Astrocyte (in vitro differentiated cells and primary cell): ENCODE measurements around the gene PRODH2. TPM values are rescaled to one million over a fixed set of nuclear protein-coding genes. Genes with fewer than 3 reads are reported as not detected.

ENCODE experiments used
- DNase-seq: peaks from one replicate; pipeline ENCODE4 v3.0.0-alpha.2; 2010; ENCODE audit warnings: low read depth
- FAIRE-seq: peaks from 2 replicates; lab custom pipeline; 2011; peaks lifted over from hg19 to GRCh38; lab: Jason Lieb, UNC
- H2AFZ ChIP-seq: 2 replicates; pipeline ENCODE4 v1.6.0; 2012; ENCODE audit warnings: low read depth, low read length, inconsistent platforms
- H3K27ac ChIP-seq: 2 replicates; pipeline ENCODE4 v1.5.1; 2011; ENCODE audit warnings: low read depth, low read length, inconsistent platforms
- H3K27me3 ChIP-seq: 2 replicates; pipeline ENCODE4 v1.6.0; 2011; ENCODE audit warnings: low read length, inconsistent platforms; ENCODE audit not compliant: insufficient read depth
- H3K36me3 ChIP-seq: 2 replicates; pipeline ENCODE4 v1.5.1; 2011; ENCODE audit warnings: low read length, inconsistent platforms; ENCODE audit not compliant: insufficient read depth
- H3K4me1 ChIP-seq: 2 replicates; pipeline ENCODE4 v1.5.1; 2011; ENCODE audit warnings: low read length, inconsistent platforms; ENCODE audit not compliant: insufficient read depth
- H3K4me2 ChIP-seq: 2 replicates; pipeline ENCODE4 v1.6.0; 2012; ENCODE audit warnings: low read length, inconsistent platforms
- H3K4me3 ChIP-seq: 2 replicates; pipeline ENCODE4 v1.5.1; 2011; ENCODE audit warnings: low read depth, mild to moderate bottlenecking, low read length, inconsistent platforms; ENCODE audit not compliant: insufficient read depth
- H3K79me2 ChIP-seq: 2 replicates; pipeline ENCODE4 v1.6.0; 2012; ENCODE audit warnings: mild to moderate bottlenecking, low read length, inconsistent platforms; ENCODE audit not compliant: insufficient read depth
- H3K9ac ChIP-seq: 2 replicates; pipeline ENCODE4 v1.6.0; 2012; ENCODE audit warnings: mild to moderate bottlenecking, low read length, inconsistent platforms
- H3K9me3 ChIP-seq: 2 replicates; pipeline ENCODE4 v1.5.1; 2012; ENCODE audit warnings: low read depth, mild to moderate bottlenecking, low read length, inconsistent platforms; ENCODE audit not compliant: insufficient read depth
- H4K20me1 ChIP-seq: 2 replicates; pipeline ENCODE4 v1.6.0; 2012; ENCODE audit warnings: low read length, inconsistent platforms; ENCODE audit not compliant: insufficient read depth
- H3K27ac Mint-ChIP-seq: one replicate; pipeline ENCODE4 v1.8.0; 2021; ENCODE audit warnings: mild to moderate bottlenecking, mixed read lengths; ENCODE audit not compliant: unreplicated experiment
- H3K27me3 Mint-ChIP-seq: one replicate; pipeline ENCODE4 v1.8.0; 2021; ENCODE audit warnings: low read depth, mixed read lengths; ENCODE audit not compliant: unreplicated experiment
- H3K36me3 Mint-ChIP-seq: one replicate; pipeline ENCODE4 v1.8.0; 2021; ENCODE audit warnings: low read depth, mixed read lengths; ENCODE audit not compliant: unreplicated experiment
- H3K4me1 Mint-ChIP-seq: one replicate; pipeline ENCODE4 v1.8.0; 2021; ENCODE audit warnings: low read depth, mixed read lengths; ENCODE audit not compliant: unreplicated experiment
- H3K4me3 Mint-ChIP-seq: one replicate; pipeline ENCODE4 v1.8.0; 2021; ENCODE audit warnings: mild to moderate bottlenecking, moderate library complexity, mixed read lengths; ENCODE audit not compliant: unreplicated experiment
- H3K9me3 Mint-ChIP-seq: one replicate; pipeline ENCODE4 v1.8.0; 2021; ENCODE audit warnings: mild to moderate bottlenecking, mixed read lengths; ENCODE audit not compliant: unreplicated experiment
- EZH2 ChIP-seq: IDR thresholded peaks from 2 replicates; pipeline ENCODE4 v1.6.1; 2012; ENCODE audit warnings: mild to moderate bottlenecking, low read length, inconsistent platforms; ENCODE audit not compliant: insufficient read depth
- total RNA-seq: library from RNA; stranded (reverse); gene quantifications from 2 replicates; pipeline ENCODE4 v1.2.1, GENCODE V29; 2021
- TF ChIP-seq, protein P1 (sequence below): IDR thresholded peaks from 2 replicates; pipeline ENCODE4 v1.5.1; 2011; ENCODE audit warnings: low read depth, mild to moderate bottlenecking, inconsistent platforms, low read length, moderate library complexity; ENCODE audit not compliant: insufficient read depth

Gene PRODH2
- total RNA-seq, 1 donor from 2014 or later, result not detected

DNA sequence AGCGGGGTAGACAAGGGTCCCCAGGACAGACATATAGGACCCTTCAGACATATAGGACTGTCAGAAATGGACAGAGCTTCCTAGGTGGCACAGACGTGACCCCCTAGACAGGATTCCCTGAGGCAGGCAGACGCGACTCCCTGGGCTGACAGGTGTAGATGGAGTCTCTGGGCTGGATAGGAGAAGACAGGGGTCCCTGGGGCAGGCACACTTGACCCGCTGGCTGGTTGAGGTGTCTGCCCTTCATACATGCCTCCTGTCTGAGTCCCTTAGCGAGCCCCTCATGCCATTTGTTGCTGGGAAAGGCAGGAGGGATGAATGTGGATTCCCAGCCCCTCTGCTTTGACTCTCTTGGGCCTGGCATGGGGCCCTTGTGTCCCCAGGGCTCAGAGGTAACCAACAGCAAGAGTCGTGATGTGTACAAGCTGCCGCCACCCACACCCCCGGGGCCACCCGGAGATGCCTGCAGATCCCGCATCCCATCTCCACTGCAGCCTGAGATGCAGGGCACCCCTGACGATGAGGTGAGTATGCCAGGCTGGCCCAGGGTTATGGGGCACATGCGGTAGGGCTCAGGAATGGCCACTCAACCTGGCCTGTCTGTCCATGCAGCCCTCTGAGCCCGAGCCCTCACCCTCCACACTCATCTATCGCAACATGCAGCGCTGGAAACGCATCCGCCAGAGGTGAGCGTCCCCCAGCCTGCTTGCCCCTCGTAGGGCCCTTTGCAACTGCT lies 58.8 kb downstream of the PRODH2 start:
- H3K9me3 Mint-ChIP-seq, result no peaks in the 10 kb centered on the region

GRCh38 chr19:35752746-35753350 lies 59.8 kb downstream of the PRODH2 start:
- Histone ChIP-seq H3K4me1 (peaks cover 30% of the 10 kb centered on the region), H3K27me3 (no peaks in the 10 kb centered on the region), H2AFZ (no peak overlapping the region), H3K4me3 (no peak overlapping the region), H3K36me3 (peaks cover 5% of the 10 kb centered on the region), H3K4me2 (no peak overlapping the region), H3K9ac (no peak overlapping the region), H3K27ac (no peak overlapping the region), H3K9me3 (no peaks in the 10 kb centered on the region), H4K20me1 (peaks cover 15% of the 10 kb centered on the region), H3K79me2 (peaks cover 35% of the 10 kb centered on the region)
- Mint-ChIP-seq H3K4me3 (no peak overlapping the region), H3K9me3 (no peaks in the 10 kb centered on the region), H3K36me3 (peaks cover 19% of the 10 kb centered on the region), H3K27me3 (peaks cover 2% of the 10 kb centered on the region), H3K4me1 (peaks cover 27% of the 10 kb centered on the region), H3K27ac (no peak overlapping the region)
- DNase-seq (no peak), FAIRE-seq (no peak)
- no peak for TF ChIP-seq EZH2
- TF ChIP-seq, protein P1, sequence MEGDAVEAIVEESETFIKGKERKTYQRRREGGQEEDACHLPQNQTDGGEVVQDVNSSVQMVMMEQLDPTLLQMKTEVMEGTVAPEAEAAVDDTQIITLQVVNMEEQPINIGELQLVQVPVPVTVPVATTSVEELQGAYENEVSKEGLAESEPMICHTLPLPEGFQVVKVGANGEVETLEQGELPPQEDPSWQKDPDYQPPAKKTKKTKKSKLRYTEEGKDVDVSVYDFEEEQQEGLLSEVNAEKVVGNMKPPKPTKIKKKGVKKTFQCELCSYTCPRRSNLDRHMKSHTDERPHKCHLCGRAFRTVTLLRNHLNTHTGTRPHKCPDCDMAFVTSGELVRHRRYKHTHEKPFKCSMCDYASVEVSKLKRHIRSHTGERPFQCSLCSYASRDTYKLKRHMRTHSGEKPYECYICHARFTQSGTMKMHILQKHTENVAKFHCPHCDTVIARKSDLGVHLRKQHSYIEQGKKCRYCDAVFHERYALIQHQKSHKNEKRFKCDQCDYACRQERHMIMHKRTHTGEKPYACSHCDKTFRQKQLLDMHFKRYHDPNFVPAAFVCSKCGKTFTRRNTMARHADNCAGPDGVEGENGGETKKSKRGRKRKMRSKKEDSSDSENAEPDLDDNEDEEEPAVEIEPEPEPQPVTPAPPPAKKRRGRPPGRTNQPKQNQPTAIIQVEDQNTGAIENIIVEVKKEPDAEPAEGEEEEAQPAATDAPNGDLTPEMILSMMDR, result no peak

More for the DNA sequence above, 58.8 kb downstream of the PRODH2 start:
- Mint-ChIP-seq H3K36me3 (peaks cover 18% of the 10 kb centered on the region), H3K27me3 (peaks cover 2% of the 10 kb centered on the region), H3K4me3 (no peak overlapping the region), H3K4me1 (peaks cover 22% of the 10 kb centered on the region), H3K27ac (no peak overlapping the region)
- TF ChIP-seq, protein P1, result no peak
- TF ChIP-seq EZH2, result no peak
- Histone ChIP-seq H3K9me3 (no peaks in the 10 kb centered on the region), H3K79me2 (peaks cover 39% of the 10 kb centered on the region), H3K9ac (no peak overlapping the region), H3K4me3 (no peak overlapping the region), H3K27ac (no peak overlapping the region), H3K4me1 (peaks cover 32% of the 10 kb centered on the region), H3K4me2 (no peak overlapping the region), H2AFZ (no peak overlapping the region), H3K36me3 (peaks cover 5% of the 10 kb centered on the region), H4K20me1 (peaks cover 15% of the 10 kb centered on the region), H3K27me3 (no peaks in the 10 kb centered on the region)
- DNase-seq, result no peak
- no peak for FAIRE-seq
